Duodenal mucosa (tissue), 2 donors: ENCODE data around the gene TMEM92.
"Not testable (repeated sequence)": the region's sequence is repeated elsewhere in the genome, so short reads cannot be mapped to it uniquely, and the experiment has no call there.

Source experiments
- H3K27ac ChIP-seq: one replicate; pipeline ENCODE4 v1.7.0; 2013; ENCODE audit warnings: low read depth, low read length
- H3K27me3 ChIP-seq, 2 donors: one replicate each; pipeline ENCODE4 v1.7.0; 2013; ENCODE audit warnings: low read length in 2 of 2, control low read depth in 1 of 2; ENCODE audit not compliant: insufficient read depth in 2 of 2, control insufficient read depth in 1 of 2
- H3K36me3 ChIP-seq, 2 donors: one replicate each; pipeline ENCODE4 v1.7.0; 2013; ENCODE audit warnings: low read length in 2 of 2, control low read depth in 1 of 2; ENCODE audit not compliant: insufficient read depth in 2 of 2, control insufficient read depth in 1 of 2
- H3K4me1 ChIP-seq, 2 donors: one replicate each; pipeline ENCODE4 v1.7.0; 2013; ENCODE audit warnings: low read length in 2 of 2, control low read depth in 1 of 2; ENCODE audit not compliant: insufficient read depth in 2 of 2, control insufficient read depth in 1 of 2
- H3K4me3 ChIP-seq, 2 donors: one replicate each; pipeline ENCODE4 v1.7.0; 2013; ENCODE audit warnings: low read length in 2 of 2, low read depth in 1 of 2
- H3K9ac ChIP-seq, 2 donors: one replicate each; pipeline ENCODE4 v1.7.0; 2013; ENCODE audit warnings: low read length in 2 of 2, low read depth in 1 of 2
- H3K9me3 ChIP-seq, 2 donors: one replicate each; pipeline ENCODE4 v1.7.0; 2013; ENCODE audit warnings: low read length in 2 of 2, control low read depth in 1 of 2; ENCODE audit not compliant: control insufficient read depth in 1 of 2

The TMEM92 gene

GRCh38 chr17:50311112-50311460 is 36.8 kb downstream of the TMEM92 start:
- no peak overlapping the region for H3K9ac ChIP-seq
- no peaks in the 10 kb centered on the region for H3K4me1 ChIP-seq
- H3K4me3 ChIP-seq: no peak overlapping the region
- H3K36me3 ChIP-seq: no peaks in the 10 kb centered on the region
- H3K27me3 ChIP-seq: peaks cover 5 to 8% of the 10 kb centered on the region in 2 donors
- no peaks in the 10 kb centered on the region for H3K9me3 ChIP-seq
- H3K27ac ChIP-seq: no peak overlapping the region

- H3K4me1 ChIP-seq: no peaks in the 10 kb centered on the region
- H3K27me3 ChIP-seq: peaks cover 5 to 8% of the 10 kb centered on the region in 2 donors
- no peaks in the 10 kb centered on the region for H3K9me3 ChIP-seq
- H3K4me3 ChIP-seq: no peak overlapping the region
- no peak overlapping the region for H3K9ac ChIP-seq
- no peaks in the 10 kb centered on the region for H3K36me3 ChIP-seq
- H3K27ac ChIP-seq: no peak overlapping the region
Observed at GRCh38 chr17:50311483-50311882, 37.2 kb downstream of the TMEM92 start.

- no peak overlapping the region for H3K27ac ChIP-seq
- no peaks in the 10 kb centered on the region for H3K9me3 ChIP-seq
- no peaks in the 10 kb centered on the region for H3K36me3 ChIP-seq
- H3K4me1 ChIP-seq: no peaks in the 10 kb centered on the region
- no peak overlapping the region for H3K4me3 ChIP-seq
- H3K9ac ChIP-seq: no peak overlapping the region
- peaks cover 5 to 8% of the 10 kb centered on the region in 2 donors for H3K27me3 ChIP-seq
Observed at GRCh38 chr17:50312308-50312707, 38.0 kb downstream of the TMEM92 start.

GRCh38 chr17:50314456-50315011 is 40.3 kb downstream of the TMEM92 start:
- H3K36me3 ChIP-seq: no peaks in the 10 kb centered on the region
- no peaks in the 10 kb centered on the region for H3K4me1 ChIP-seq
- H3K27ac ChIP-seq: no peak overlapping the region
- peaks cover 5 to 8% of the 10 kb centered on the region in 2 donors for H3K27me3 ChIP-seq
- H3K9me3 ChIP-seq: no peaks in the 10 kb centered on the region
- H3K4me3 ChIP-seq: no peak overlapping the region
- H3K9ac ChIP-seq: no peak overlapping the region

- Histone ChIP-seq H3K4me1 (no peaks in the 10 kb centered on the region), H3K9me3 (no peaks in the 10 kb centered on the region), H3K27me3 (peaks cover 5 to 8% of the 10 kb centered on the region in 2 donors), H3K9ac (no peak overlapping the region), H3K4me3 (no peak overlapping the region), H3K27ac (no peak overlapping the region), H3K36me3 (no peaks in the 10 kb centered on the region)
Observed at GRCh38 chr17:50316016-50316587, 41.8 kb downstream of the TMEM92 start.

- not testable (repeated sequence) for H3K4me3 ChIP-seq, H3K9me3 ChIP-seq, H3K4me1 ChIP-seq, H3K9ac ChIP-seq, H3K27me3 ChIP-seq, H3K36me3 ChIP-seq, H3K27ac ChIP-seq
Observed at GRCh38 chr17:50316660-50317059, 42.4 kb downstream of the TMEM92 start.

- no peak overlapping the region for H3K27ac ChIP-seq
- H3K27me3 ChIP-seq: peaks cover 3 to 5% of the 10 kb centered on the region in 2 donors
- no peak overlapping the region for H3K9ac ChIP-seq
- H3K4me3 ChIP-seq: no peak overlapping the region
- no peaks in the 10 kb centered on the region for H3K9me3 ChIP-seq
- no peaks in the 10 kb centered on the region for H3K4me1 ChIP-seq
- no peaks in the 10 kb centered on the region for H3K36me3 ChIP-seq
Observed at GRCh38 chr17:50317121-50317520, 42.9 kb downstream of the TMEM92 start.

GRCh38 chr17:50318501-50319285 is 44.4 kb downstream of the TMEM92 start:
- peaks cover 0 to 3% of the 10 kb centered on the region in 2 donors for H3K27me3 ChIP-seq
- H3K4me3 ChIP-seq: no peak overlapping the region
- no peak overlapping the region for H3K9ac ChIP-seq
- no peaks in the 10 kb centered on the region for H3K9me3 ChIP-seq
- H3K27ac ChIP-seq: no peak overlapping the region
- H3K4me1 ChIP-seq: no peaks in the 10 kb centered on the region
- H3K36me3 ChIP-seq: no peaks in the 10 kb centered on the region

GRCh38 chr17:50319306-50320004 is 45.2 kb downstream of the TMEM92 start:
- Histone ChIP-seq H3K4me3 (no peak overlapping the region), H3K9me3 (no peaks in the 10 kb centered on the region), H3K9ac (no peak overlapping the region), H3K4me1 (no peaks in the 10 kb centered on the region), H3K27ac (no peak overlapping the region), H3K36me3 (no peaks in the 10 kb centered on the region), H3K27me3 (peaks cover 0 to 3% of the 10 kb centered on the region in 2 donors)

GRCh38 chr17:50322271-50322670 is 48.0 kb downstream of the TMEM92 start:
- Histone ChIP-seq H3K4me1 (no peaks in the 10 kb centered on the region), H3K36me3 (no peaks in the 10 kb centered on the region), H3K9ac (no peak overlapping the region), H3K27ac (no peak overlapping the region), H3K9me3 (no peaks in the 10 kb centered on the region), H3K4me3 (no peak overlapping the region), H3K27me3 (no peaks in the 10 kb centered on the region)
